Hypothalamus (tissue), 51 donors: Measurements from ENCODE around the gene UBXN6.

Experiments used
- DNase-seq, 51 donors: peaks; one replicate each; lab custom pipeline; 2025; lab: John Stamatoyannopoulos, UW

Gene UBXN6

DNA sequence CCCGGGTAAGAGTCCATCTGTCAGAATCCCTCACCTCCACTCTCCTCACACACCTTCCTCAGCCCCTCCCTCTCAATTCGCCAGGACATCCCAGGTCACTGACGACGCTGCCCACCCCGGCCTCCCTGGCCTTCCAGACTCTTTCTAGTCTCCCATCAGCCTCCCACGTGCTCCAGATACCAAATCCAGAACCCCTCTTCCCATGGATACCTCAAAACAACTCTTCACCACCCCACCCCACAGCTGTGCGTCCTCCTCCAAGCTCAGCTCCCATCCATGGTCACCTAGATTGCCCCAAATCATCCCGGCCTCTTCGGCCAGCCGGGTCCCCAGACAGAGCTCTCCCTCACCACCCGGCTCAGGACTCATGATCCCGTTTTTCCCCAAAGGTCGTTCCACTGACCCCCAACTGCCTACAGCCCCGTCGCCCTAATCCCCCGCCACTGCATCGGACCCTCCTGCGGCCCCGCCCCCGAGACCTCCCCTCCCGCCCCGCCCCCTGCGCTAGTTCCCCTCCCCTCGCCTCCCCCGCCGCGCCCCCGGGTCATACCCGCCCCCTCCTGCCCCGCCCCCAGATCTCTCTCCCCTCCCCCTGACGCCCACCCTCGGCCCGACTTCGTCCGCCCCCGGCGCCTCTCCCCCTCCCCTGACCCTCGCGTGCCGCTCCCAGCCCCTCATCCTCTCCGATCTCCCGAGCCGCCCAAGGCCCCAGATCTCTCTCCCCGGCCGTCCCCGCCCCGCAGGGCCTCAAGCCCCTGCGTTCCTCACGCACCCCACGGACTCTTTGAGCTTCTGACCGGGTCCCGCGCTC, 546 bp downstream of the UBXN6 start:
- DNase-seq = peak in 29 of 51 donors; percentile 12 to 77 (median 50)

DNA sequence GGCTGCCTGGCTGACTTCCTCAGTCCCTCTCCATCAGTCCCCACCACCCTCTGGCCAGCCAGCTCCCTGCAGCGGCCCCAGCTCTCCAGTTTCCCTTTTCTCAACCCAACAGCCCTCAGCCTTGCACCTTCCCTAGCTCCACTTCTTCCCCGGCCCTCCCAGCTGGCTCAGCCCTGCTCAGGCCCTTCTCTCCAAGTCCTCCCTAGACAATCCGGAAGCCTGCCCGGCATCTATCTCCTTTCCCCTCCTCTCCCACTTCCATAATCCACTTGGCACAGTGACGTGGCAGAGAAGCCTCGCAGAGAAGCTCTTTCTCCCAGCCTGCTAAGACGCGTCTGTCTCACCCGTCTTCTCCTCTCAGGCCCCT, 1.1 kb downstream of the UBXN6 start:
- peak in 18 of 51 donors; percentile 12 to 58 (median 34) for DNase-seq

DNA sequence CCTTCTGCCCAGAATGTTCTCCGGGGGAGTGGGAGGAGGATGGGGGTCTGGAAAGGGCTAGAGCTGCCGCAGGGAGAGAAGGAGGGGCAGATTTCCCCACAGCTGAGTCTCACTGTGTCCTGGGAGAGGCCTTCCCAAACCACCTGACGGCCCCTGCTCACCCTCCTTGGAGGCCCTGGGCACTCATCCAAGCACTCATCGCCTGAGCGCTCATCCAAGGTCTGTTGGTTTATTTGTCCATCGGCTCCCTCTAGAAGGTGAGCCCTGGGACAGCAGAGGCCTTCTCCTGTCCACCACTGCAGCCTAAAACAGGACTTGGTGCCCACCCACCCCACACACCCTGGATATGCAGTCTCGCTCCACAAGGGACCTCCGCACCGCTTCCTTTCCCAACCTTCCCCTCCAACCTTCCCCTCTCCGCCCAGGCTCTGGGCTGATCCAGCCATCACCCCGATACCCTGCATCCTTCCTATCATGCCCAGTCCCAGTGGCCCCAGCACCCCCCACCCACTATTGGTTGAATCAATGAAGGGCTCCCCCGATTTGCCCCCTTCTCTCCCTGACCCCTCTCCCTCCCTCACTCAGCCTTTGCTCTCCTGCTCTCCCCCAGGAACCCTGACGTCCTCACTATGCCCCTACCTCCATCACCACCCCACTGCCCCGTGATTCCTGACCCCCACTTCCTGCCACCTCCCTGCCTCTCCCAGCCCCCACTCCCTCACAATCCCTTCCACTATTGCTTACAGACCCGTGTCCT, 1.7 kb downstream of the UBXN6 start:
- peak in 24 of 51 donors; percentile 3 to 69 (median 28) for DNase-seq

DNA sequence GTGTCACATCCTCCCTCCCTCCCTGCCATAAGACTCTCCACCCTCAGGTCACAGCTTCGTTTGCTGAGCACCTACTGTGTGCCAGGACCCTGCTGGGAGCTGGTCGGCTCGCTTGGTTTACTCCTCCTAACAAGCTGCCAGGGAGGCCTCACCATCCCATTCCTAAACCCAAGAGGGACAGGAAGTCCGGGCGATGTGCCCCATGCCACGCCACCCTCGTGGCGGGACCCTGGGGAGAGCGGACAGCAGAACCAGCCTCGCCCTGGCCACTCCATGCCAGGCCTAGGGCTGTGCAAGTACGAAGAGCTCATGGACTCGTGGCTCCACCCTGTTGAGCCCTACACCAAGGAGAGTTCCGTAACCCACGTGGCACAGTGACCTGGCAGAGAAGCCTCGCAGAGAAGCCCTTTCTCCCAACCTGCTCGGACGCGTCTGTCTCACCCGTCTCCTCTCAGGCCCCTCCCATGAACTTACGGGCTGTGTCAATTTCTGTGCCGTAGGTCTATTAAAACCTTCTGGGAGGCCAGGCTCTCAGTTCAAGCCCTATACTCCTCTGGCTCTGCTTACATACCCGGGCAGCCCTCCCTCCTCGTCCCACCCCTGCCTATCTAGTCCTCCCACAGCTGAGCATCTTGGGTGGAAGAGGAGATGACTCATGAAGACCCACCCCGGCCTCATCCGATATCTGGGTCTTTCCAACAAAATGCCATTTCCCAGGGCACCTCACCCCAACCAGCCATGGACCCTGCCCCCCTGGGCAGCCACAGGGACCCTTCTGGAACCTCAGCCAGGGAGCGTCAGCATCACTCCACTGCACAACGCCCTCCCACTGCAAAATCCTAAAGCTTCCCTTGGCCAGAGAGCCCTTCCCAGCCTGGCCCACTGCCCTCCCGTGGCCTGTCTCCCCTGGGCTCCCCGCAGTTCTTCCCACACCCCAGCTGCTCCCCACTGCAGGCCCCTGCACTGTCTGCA, 2.6 kb downstream of the UBXN6 start:
- no peak for DNase-seq

DNA sequence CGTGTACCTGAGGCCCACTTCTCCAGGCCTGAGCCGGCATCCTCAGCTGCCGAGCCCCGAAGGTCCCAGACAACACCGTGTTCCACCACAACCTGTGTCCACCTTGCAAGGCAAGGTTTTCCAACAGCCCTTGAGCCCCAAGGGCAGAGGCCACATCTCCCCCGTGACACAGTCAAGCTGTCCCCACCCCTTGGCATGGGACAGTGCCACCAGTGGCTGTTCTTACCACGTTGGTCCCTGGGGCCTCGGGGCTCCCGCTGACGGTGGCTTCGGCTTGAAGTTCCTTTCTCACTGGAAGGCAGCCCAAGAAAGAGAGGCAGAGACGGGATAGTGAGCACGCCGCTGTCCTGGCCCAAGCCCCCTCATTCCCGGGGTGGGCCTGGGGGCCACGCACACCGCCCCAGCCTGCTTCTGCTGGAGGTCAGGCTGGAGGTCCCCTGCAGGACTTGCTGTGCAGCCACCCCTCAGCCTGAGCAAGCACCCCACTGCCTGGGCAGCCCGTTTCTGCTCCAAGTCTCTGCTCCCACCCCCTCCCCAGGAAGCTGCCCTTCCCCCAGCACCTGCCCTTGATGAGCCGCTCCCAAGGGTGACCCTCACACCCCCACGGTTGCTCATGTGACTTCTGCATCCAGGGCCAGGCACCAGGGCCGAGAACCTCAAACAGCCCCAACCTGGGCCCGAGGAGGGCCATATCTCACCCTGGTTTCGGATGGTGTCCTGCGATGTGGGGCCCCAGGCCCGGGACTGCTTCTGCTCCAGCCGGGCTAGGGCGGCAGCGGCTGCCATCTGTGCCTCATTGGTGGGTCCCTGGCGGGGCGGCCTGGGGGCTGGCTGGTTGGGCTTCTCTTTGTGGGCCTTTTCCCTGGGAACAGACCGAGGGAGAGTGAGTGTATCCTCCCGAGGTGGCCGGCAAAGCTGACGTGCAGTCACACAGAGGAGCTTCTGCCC, 4.1 kb downstream of the UBXN6 start:
- DNase-seq = no peak

DNA sequence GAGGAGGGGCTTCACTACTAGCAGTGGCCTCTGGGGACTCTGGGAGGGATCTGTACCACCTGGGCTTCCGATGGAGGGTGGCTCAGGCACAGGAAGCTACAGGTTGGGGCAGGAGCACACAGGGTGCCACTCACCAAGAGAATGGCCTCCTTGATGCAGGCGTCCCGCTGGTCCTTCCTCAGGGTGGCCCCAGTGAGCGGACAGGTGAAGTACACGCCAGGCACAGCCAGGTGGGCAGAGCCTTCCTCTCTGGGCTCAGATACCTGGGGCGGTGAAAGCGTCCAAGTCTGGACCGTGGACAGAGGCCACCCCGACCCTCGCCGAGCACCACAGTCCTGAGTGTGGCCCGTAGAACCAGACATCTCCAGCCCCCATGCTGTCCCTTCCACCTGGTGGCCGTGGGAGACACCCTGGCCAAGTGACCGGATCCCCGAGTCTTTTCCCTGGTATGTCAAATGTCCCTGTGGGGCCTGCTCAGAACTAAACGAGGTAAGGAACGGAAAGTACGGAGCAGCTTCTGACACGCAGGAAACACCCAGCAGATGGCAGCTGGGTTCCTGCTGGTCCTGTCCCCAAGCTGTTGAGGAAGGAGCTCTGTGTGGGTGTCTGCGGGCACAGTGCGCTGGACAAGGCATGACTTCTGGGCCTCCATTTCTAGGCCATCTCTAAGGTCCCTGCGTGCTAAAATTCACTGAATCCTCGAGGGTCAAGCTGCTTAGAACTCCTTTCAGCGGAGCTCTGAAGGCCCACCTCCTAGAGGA, 5.2 kb downstream of the UBXN6 start:
- DNase-seq = no peak

DNA sequence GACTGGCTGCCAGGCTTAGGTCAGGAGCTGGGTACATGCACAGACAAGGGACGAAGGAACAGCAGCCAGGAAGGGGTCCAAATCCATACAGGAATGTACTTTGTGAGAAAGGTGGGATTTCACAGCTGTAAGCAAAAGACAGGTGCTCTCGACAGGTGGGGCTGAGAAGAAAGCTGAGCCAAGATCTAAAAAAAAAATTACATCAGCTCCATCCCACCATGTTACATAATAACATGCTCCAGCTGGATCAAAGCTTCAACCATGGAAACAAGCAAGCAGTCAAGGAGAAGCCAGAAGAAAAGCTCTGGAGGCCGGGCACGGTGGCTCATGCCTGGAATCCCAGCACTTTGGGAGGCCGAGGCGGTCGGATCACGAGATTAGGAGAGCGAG, 8.0 kb downstream of the UBXN6 start:
- DNase-seq = peak in 1 of 51 donors; percentile 45

DNA sequence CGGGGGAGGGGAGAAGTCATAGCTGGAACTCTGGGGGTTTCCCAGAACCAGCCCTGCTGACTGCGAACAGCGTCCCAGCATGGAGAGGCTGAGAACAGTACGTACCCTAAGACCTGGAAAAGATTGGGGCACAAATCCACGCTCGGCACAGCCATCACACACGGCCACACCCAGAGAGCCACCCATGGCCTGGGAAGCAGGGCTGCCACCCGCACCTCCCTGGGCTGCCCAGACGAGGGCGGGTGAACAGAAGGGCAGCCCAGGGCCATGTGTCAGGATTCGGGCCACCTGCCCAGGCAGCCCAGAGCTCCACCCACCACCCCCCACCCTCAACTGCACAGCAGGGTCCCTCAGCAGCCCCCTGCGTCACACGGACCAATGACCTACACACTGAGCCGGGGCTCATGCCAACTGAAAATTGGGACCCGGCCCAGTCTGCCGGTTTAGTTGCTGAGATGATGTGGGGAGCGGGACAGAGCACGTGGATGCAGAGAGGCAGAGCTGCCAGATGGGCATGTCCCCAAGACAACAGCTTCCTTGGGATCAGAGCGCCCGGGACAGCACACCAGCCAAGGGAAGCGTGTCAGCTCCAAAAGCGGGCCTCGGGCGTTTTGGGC, 8.5 kb downstream of the UBXN6 start:
- peak in 46 of 51 donors; percentile 6 to 85 (median 63) for DNase-seq

DNA sequence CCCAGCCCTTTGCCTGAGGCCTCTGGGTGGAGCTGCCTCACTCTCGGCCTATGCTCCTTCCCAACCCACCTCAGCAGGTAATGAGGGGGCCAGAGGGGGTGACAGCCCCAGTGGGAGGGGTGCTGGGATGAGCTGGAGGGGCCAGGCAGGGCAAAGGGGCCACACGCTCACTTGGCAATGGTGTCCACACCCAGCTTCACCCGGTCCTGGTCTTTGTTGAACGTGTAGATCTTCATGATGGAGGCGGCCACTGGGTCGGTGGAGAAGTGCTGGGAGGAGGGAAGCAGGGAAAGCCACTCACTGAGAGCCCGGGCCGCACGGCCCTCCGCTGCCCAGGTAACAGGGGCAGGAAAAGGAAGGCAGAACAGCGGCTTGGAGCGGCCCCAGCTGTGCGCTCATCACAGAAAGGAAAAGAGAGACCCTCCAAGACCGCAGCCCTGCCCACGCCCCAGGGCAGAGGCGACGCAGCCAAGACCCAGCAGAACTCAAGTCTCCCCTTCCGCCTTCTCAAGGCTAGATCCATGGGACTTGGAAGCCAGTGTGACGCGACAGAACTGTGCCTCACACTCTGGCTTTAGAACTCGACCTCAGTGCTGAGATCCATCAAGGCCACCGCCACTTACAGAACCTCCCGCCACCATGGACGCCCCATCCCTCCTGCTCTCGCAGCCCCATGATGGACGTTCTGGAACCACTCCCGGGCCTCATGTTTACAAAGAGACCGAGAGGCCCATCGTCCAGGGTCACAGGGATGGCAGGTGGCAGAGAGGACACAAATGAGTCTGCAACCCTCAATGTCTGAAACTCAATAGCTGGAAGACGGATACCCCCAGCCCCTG, 9.2 kb downstream of the UBXN6 start:
- no peak for DNase-seq

DNA sequence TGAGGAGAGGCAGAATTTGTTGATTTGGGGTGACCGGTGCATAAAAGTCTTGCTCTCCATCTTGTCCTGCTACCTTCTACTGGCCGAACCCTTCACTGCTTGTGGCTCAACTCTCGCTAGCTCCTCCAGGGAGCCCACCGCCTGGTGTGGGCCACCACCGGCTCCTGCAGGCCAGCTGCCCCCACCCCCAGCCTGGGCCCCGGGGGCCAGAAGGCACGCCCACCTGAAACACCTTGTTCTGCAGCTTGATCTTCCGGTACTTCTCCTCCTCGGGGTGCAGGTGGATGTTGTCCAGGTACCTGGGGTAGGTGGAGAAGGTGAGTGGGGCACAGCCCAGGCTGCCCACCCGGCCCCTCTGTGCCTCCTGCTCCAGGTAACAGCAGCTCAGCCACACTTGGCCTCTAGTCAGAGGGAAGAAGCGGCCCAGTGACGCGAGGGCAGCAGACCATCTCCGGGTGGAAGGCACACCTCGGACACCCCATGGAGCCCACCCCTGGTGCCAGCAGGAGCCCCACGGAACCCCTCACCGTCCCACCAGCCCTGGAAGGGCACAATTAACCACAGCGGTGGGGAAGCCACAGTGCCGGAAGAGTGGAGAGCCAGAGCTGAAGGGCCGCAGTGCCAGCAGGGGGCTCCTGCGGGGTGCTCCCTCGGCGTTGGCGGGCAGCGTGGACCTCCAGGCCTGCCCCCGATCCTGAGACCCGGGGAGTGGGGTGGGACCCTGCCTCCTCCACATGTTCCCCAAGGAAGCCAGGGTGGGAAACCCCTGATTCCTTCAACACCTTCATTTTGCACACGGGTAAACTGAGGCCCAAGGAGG, 10.1 kb downstream of the UBXN6 start:
- no peak for DNase-seq

DNA sequence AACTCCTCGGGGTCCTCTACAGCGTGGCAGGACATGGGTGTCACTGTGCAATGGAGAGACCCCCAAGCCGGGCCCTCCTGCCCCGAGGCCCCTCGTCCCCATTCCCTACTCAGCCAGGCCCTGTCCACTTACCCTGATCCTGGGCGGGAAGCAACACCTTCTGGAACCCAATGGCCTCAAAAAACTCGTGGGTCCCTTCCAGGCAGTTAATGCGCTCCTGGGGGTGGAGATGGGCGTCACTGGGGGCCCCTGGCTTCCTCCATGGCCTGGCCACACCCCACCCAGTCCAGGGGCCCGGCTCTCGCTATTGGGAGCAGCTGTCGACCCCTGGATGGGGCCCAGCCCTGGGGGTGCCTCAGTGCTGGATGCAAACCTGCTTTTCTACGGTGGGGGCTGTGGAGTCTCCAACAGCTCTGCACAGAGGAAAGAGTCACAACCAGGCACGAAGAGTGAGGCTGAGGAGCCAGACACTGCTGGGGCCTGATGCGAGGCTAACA, 10.8 kb downstream of the UBXN6 start:
- no peak for DNase-seq

DNA sequence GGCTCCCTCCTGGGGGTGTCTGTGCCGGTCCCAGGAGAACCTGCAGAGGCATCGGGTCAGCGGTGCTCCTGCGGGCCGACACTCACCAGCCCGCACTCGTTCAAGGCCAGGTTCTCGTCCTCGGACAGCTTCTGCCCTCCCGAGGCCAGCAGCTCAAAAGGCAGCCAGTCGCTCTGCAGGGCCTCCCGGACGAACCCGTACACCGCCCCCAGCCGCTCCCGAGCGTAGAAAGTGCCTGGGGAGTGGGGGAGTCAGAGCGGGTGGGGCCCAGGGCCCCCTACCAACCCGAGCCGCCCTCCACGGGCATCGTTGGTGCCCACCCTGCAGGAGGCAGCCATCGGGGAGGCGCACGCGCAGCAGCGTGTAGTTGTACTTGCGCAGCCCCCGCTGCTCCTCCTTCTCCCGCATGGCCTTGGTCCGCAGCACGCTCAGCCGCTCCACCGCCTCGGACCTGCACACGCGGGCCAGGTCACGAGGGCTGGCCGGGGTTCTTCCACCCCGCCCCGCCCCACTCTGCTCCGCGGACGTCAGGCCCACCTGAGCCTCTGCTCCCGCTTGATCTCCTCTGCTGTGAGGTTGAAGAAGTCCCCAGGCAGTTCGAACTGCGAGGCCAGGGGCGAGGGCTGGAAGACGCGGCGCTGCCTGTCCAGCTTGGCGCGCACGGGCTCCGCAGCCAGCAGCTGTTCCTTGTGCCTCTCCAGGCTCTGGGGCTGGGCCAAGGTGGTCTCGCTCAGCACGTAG, 11.5 kb downstream of the UBXN6 start:
- no peak for DNase-seq

DNA sequence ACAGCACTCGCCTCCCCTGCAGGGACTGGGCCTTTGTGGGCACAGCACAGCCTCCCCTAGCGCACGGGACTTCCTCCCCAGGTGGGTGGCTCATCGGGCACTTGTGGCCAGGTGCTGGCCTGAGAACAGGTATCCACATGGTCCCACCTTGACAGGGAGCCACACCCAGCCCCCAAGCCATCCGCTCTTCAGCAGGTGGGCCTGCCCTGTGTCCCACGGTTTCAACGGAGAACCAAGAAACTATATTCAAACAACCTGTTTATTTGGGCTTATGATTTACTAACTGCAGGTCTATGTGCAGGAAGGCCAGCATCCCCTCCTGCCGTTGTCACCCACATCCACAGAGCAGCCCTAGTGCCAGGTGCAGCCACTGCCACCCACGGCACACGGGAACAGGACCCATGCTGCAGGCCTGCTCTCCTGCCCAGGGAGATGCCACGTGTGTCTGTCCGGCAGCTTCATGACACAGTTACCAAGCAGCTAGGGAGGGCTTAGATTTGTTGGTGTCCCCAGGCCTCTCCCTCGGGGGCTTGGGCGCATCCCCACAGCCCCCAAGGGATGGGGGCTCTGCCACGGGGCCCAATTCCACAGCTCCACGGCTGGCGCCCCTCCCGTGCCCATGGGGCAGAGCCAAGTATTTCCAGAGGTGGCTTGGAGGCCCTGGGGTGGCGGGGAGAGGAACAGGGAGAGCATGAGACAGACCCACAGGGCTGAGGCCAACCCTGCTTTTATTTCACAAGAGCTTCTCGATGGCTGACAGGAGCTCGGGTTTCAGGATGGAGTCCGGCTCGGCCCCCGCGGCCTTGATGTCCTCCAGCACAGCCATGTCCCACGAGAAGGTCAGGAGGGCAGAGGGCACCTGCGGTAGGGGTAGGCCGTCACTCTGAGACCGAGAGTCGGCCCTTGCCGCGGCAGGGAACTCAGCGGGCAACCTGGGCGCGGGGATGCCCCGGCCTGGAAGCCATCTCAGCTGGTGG, 12.5 kb downstream of the UBXN6 start:
- DNase-seq = no peak

DNA sequence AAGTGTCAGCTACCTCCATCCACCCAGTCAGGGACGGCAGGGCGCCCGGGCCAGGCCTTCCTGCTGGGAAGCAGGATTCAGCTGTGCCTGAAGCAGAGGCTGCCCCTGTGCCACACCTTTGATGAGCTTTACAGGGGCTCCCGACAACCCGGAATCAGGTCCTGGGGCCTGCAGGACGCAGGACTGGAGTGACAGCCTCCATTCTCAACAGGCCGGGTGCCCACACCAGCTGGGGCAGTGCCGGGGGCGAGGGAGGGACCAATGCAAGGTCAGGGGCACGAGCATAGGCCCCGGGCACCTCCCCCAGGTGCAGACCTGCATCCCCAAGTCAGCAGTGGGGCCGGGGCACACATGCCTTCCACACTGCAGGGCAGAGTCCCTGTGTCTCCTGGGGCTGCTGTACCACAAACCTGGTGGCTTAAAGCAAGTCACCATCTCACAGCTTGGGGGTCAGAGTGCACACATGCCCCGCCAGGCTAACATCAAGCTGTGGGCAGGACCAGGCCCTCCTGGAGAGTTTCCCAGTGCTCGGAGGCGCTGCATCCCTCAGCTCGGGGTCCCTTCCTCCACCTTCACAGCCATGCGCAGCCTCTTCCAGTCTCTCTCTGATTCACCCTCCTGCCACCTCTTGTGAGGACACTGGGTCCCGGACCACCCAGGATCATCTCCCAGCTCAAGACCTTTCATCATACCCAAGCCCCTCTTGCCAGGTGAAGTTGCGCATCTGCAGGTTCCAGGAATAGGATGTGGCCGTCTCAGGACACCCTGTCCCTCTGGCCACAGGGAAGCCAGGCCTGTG, 13.4 kb downstream of the UBXN6 start:
- no peak for DNase-seq
